ENCODE results near the gene RHPN2.
"Not testable (repeated sequence)": the region's sequence is repeated elsewhere in the genome, so short reads cannot be mapped to it uniquely, and the experiment has no call there.

Gene RHPN2

DNA sequence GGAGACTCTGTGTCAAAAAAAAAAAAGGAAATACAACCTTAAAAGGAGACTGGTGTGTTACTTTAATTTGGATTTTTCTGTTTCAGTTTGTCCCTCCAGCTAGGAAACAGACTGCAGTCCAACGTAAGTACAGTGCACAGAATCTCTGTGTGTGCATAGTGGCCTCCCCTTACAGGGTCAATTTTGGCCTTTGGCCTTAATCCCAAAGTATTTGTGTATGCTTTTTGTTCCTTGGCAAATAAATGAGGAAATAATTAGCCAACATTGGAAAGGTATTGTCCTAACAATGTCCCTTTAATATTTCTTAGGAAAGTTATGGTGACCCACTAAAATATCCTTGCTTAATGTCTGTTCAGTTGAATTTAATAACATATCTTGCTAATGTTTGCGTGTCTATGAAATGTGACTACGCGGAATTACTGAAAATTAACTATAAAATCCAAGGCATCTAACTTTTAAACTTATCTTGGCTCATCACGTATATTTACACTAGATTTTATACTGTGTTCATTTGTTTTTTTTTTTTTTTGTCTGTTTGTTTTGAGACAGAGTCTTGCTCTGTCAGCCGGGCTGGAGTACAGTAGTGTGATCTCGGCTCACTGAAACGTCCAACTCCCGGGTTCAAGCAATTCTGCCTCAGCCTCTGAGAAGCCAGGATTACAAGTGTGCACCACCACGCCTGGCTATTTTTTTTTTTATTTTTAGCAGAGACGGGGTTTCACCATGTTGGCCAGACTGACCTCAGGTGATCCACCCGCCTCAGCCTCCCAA, 39.0 kb downstream of the RHPN2 start:
- not testable (repeated sequence) for DNase-seq

- no peak for DNase-seq
These were observed 40.3 kb downstream of the RHPN2 start for GRCh38 chr19:33024398-33024797.

GRCh38 chr19:33022472-33023116, 42.1 kb downstream of the RHPN2 start:
- DNase-seq, result no peak

DNA sequence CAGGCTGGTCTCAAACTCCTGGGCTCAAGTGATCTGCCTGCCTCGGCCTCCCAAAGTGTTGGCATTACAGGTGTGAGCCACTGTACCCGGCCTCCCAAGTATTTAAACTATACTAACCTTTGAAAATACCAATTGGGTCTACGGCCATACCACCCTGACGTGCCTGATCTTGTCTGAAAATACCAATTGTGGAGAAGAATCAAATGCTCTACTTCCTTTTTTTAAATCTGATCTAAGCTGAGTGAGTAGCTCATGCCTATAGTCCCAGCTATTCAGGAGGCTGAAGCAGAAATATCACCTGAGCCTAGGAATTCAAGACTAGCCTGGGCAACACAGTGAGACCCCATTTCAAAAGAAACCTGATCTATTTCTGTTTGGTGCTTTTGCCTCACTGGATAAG, 53.8 kb downstream of the RHPN2 start:
- not testable (repeated sequence) for DNase-seq

GRCh38 chr19:33008738-33009137, 56.0 kb downstream of the RHPN2 start:
- DNase-seq, result no peak

DNA sequence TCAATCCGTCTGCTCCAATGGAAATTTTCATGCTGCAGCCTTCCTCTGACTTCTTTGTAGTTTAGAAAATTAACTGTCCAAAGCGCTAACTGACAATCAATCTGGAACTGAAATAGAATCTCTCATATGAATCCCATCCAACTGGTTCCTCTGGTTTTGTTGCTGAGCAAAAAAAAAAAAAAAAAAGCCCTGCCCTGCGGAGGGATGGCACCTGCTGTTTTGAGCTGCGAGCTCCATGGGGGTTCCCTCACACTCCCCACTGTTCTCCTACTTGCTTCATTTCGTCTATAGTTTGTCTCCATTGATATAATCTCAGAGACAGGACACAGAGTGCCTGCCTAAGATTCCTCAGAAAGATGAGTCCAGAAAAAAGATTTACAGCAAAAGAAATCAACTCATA, 59.2 kb downstream of the RHPN2 start:
- no peak for DNase-seq

DNA sequence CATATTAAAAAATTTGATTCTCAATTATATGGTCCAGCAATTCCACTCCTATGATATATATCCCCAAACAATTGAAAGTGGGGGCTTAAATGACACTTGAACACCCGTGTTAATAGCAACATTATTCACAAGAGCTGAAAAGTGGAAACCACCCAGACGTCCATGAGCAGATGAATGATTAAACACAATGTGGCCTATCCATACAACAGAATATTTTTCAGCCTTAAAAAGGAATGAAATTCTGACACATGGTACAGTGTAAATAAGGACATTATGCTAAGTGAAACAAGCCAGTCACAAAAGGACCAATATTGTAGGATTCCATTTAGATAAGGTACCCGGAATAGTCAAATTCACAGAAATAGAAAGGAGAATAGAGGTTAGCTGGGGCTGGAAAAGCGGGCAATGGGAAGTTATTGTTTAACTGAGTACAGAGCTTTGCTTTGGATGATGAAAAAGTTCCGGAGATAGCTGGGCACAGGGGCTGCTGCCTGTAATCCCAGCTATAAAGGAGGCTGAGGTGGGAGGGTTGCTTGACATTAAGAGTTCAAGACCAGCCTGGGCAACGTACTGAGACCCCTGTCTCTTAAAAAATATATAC, 61.2 kb downstream of the RHPN2 start:
- DNase-seq, result not testable (repeated sequence)

DNA sequence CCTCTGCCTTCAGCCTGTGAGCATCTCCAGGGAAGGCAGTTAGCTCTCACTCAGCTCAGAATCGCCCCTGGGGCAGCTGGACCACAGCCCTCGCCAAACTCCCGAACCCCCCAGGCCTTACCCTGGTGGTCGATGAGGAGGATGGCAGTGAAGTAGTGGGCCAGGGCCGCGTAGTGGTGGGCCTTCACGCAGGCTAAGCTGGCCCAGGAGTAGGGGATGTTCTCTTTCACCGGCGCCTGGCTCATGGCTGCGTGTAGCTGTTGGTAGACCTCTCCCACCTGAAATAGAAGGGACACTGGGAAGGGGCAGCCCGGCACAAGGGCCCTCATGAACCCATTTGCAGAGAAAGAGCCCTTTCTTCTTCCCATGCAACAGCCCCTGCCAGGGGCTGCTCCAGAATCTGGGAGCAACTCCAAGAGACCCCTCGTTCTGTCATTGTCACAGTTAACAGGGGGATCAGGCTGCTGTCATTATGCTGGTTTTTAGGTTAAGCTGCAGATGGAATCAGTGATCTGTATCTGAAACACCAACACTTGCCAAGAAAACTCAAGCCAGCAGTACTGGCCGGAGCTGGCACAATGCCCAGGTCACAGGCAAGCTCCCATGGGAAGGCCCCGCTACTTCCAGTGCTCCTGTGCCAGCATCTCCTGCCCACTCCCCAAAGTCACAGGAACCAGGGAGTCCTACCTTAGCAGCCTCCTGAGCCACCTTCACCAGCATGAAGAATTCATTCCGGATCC, 62.4 kb downstream of the RHPN2 start:
- not testable (repeated sequence) for DNase-seq

GRCh38 chr19:33000910-33001309, 63.8 kb downstream of the RHPN2 start:
- DNase-seq, result no peak

GRCh38 chr19:33000510-33000909, 64.2 kb downstream of the RHPN2 start:
- DNase-seq, result peak; percentile 12

- no peak for DNase-seq
These were observed 66.0 kb downstream of the RHPN2 start for GRCh38 chr19:32998722-32999121.

DNA sequence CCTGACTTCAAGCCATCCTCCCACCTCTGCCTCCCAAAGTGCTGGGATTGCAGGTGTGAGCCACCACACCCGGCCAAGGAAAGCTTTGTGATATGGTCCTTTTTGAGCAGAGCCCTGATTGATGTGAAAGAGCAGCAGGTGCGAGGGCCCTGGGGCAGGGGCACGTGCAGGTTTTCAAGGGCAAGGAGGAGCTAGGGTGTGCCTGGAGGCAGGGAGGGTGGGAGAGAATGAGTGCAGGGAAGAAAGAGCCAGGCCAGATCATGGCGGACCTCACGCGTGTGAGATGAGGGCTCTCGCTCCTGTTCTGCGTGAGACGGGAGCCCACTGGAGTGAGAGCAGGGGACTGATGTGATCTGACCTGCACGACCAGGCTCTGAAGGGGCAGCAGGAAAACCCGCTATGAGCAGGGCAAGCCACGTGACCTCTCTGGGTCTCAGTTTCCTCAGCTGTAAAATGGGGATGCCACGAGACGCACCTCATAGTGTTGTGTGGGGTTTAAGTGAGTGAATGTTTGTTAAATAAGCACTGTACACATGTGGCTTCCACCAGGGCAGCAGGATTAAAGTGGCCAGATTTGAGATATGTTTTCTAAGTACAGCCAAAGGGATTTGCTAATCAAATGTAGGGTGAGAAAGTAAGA, 66.9 kb downstream of the RHPN2 start:
- DNase-seq, result no peak

GRCh38 chr19:32997061-32997464, 67.6 kb downstream of the RHPN2 start:
- not testable (repeated sequence) for DNase-seq

- not testable (repeated sequence) for DNase-seq
These were observed 68.7 kb downstream of the RHPN2 start for GRCh38 chr19:32995966-32996365.

GRCh38 chr19:32988724-32989123, 76.0 kb downstream of the RHPN2 start:
- no peak for DNase-seq

- not testable (repeated sequence) for DNase-seq
These were observed 76.4 kb downstream of the RHPN2 start for GRCh38 chr19:32988254-32988653.

- DNase-seq, result not testable (repeated sequence)
These were observed 82.2 kb downstream of the RHPN2 start for GRCh38 chr19:32982488-32982887.

GRCh38 chr19:32979807-32980206, 84.9 kb downstream of the RHPN2 start:
- DNase-seq, result not testable (repeated sequence)

- not testable (repeated sequence) for DNase-seq
These were observed 86.9 kb downstream of the RHPN2 start for GRCh38 chr19:32977813-32978212.

DNA sequence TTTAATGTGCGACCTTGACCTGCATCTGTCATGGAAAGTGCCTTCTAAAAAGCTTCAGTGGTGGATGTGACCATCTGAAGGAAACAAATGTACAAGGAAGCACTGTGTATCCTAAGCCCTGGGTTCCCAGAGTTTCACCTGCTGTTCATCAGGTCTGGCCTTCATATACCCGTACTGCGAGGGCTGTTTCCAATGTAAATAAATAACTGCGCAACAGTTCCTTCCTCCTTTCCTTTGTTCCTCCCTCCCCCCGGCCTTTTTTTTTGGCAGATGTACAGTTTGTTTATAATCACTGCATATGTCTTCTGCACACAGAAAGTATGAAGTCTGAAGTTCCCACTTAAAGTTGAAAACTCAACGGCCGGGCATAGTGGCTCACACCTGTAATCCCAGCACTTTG, 87.4 kb downstream of the RHPN2 start:
- no peak for DNase-seq

- peak; percentile 45 for DNase-seq
These were observed 88.4 kb downstream of the RHPN2 start for GRCh38 chr19:32976223-32976805.
